ENCODE results near the gene PCDHGB7.
"Not testable (repeated sequence)": the region's sequence is repeated elsewhere in the genome, so short reads cannot be mapped to it uniquely, and the experiment has no call there.

The PCDHGB7 gene

DNA sequence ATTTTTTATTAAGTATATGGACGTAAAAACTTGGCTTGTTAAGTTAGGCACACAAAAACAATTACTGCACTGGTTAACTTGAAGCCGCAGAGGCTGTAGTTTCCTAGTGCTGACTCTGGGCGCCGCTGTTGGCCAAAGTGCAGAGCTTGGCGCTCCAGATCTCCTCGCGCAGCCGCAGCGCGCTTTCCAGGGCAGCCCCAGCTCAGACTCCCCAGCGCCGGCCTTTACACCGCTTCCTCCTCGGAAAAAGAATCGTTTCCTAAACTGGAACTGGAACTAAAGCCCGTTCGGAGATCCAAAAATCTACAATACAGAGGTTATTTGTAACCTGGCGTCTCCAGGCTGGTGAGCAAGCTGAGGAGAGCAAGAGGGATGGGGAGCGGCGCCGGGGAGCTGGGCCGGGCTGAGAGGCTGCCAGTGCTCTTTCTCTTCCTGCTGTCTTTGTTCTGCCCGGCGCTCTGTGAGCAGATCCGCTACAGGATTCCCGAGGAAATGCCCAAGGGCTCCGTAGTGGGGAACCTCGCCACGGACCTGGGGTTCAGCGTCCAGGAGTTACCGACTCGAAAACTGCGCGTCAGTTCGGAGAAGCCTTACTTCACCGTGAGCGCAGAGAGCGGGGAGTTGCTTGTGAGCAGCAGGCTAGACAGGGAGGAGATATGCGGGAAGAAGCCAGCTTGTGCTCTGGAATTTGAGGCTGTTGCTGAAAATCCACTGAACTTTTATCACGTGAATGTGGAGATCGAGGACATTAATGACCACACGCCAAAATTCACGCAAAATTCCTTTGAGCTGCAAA lies 19.5 kb upstream of the PCDHGB7 start, which contains the start of gene PCDHGB5:
TSS of gene PCDHGB5 (plus strand) at position 192 of the 796 bp plus-strand sequence. CDS start at position 373, 181 bp downstream.
- not testable (repeated sequence) for DNase-seq (ENCODE audit: low read depth in 2 of 2)

DNA sequence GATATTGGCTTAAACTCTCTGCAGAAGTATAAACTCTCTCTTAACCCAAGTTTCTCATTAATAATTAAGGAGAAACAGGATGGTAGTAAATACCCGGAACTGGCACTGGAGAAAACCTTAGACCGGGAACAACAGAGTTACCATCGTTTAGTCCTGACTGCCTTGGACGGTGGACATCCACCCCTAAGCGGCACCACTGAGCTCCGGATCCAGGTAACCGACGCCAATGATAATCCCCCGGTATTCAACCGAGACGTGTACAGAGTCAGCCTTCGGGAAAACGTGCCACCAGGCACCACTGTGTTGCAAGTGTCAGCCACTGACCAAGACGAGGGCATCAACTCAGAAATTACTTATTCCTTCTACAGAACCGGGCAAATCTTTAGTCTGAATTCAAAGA lies 18.9 kb upstream of the PCDHGB7 start:
- DNase-seq (ENCODE audit: low read depth in 2 of 2): no peak

DNA sequence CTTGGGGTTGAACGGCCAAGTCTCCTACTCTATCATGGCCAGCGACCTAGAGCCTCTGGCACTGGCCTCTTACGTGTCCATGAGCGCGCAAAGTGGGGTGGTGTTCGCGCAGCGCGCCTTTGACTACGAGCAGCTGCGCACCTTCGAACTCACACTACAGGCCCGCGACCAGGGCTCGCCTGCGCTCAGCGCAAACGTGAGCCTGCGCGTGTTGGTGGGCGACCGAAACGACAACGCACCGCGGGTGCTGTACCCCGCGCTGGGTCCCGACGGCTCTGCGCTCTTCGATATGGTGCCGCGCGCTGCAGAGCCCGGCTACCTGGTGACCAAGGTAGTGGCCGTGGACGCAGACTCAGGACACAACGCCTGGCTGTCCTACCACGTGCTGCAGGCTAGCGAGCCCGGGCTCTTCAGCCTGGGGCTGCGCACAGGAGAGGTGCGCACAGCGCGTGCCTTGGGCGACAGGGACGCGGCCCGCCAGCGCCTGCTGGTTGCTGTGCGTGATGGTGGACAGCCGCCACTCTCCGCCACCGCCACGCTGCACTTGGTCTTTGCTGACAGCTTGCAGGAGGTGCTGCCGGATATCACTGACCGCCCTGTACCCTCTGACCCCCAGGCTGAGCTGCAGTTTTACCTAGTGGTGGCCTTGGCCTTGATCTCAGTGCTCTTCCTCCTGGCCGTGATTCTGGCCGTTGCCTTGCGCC lies 17.8 kb upstream of the PCDHGB7 start:
- no peak for DNase-seq (ENCODE audit: low read depth in 2 of 2)

DNA sequence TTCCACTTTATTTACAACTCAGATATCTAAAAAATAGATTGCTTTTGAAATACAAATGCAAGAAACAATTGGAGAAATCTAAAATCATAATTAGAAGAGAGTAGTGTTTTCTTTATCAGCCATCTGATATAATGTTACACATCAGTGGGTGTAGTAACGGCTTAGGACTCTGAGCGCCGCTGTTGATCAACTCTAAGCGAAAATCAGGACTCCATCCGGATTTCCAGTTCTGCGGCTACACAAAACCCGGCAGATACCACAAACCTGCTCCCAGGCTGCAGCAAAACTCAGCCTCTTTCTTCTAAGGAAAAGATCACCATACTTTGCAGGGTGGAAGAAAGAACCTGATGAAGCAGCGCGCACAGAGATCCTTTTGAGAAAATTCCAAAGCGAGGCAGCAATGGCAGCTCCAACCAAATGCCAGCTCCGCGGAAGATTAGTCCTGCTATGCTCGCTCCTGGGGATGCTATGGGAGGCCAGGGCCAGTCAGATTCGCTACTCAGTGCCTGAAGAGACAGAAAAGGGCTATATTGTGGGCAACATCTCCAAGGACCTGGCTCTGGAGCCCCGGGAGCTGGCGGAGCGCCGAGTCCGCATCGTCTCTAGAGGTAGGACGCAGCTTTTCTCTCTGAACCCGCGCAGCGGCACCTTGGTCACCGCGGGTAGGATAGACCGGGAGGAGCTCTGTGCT lies 14.8 kb upstream of the PCDHGB7 start, which contains the start of gene PCDHGA9:
TSS of gene PCDHGA9 (plus strand) at position 226 of the 691 bp plus-strand sequence. CDS start at position 401, 175 bp downstream.
- no peak for DNase-seq (ENCODE audit: low read depth in 2 of 2)

DNA sequence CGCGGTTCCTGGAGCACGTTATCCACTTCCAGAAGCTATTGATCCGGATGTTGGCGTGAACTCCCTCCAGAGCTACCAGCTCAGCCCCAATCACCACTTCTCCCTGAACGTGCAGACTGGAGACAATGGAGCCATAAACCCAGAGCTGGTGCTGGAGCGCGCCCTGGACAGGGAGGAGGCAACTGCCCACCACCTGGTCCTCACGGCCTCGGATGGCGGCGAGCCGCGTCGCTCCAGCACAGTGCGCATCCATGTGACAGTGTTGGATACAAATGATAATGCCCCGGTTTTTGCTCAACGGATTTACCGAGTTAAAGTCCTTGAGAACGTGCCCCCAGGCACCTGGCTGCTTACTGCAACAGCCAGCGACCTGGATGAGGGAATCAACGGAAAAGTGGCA lies 14.1 kb upstream of the PCDHGB7 start:
- DNase-seq (ENCODE audit: low read depth in 2 of 2): no peak

DNA sequence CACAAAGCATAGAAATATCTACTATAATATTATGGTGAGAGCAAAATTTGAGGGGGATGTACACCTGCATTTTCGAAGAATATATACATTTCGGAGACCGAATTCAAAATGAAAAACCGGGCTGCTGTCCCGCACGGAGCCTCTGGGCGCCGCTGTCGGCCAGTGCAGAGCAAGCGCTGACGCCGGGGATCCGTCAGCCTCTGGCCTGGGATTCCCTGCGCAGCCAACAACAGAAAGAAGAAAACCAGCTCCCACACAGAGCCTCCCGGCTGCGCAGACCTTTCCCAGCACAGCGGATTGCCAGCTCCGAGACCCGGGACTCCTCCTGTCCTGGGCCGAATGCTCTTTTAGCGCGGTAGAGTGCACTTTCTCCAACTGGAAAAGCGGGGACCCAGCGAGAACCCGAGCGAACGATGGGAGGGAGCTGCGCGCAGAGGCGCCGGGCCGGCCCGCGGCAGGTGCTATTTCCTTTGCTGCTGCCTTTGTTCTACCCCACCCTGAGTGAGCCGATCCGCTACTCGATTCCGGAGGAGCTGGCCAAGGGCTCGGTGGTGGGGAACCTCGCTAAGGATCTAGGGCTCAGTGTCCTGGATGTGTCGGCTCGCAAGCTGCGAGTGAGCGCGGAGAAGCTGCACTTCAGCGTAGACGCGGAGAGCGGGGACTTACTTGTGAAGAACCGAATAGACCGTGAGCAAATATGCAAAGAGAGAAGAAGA lies 9.5 kb upstream of the PCDHGB7 start, which contains the start of gene PCDHGB6:
TSS of gene PCDHGB6 (plus strand) at position 232 of the 716 bp plus-strand sequence. CDS start at position 414, 182 bp downstream.
- not testable (repeated sequence) for DNase-seq (ENCODE audit: low read depth in 2 of 2)

DNA sequence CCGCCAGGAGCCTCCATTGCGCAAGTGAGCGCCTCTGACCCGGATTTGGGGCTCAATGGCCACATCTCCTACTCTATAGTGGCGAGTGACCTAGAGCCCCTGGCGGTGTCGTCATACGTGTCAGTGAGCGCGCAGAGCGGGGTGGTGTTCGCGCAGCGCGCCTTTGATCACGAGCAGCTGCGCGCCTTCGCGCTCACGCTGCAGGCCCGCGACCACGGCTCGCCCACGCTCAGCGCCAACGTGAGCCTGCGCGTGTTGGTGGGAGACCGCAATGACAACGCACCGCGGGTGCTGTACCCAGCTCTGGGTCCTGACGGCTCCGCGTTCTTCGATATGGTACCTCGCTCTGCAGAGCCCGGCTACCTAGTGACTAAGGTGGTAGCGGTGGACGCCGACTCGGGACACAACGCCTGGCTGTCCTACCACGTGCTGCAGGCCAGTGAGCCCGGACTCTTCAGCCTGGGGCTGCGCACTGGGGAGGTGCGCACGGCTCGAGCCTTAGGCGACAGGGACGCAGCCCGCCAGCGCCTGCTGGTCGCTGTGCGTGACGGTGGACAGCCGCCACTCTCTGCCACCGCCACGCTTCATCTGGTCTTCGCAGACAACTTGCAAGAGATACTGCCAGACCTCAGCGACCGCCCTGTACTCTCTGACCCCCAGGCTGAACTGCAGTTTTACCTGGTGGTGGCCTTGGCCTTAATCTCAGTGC lies 7.7 kb upstream of the PCDHGB7 start:
- no peak for DNase-seq (ENCODE audit: low read depth in 2 of 2)

DNA sequence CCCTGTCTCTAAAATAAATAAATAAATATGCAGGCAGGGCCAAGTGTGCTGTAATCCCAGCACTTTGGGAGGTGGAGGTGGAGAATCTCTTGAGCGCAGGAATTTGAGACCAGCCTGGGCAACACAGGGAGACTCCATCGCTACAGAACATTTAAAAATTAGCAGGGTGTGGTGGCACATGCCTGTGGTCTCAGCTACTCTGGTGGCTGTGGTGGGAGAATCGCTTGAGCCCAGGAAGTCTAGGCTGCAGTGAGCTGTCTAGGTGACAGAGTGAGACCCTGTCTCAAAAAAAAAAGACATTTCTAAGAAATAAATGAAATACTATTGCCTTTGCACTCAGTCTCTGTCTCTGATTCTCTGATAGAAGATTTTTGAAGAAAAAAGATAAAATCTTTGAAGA lies 5.9 kb upstream of the PCDHGB7 start:
- DNase-seq (ENCODE audit: low read depth in 2 of 2): no peak

DNA sequence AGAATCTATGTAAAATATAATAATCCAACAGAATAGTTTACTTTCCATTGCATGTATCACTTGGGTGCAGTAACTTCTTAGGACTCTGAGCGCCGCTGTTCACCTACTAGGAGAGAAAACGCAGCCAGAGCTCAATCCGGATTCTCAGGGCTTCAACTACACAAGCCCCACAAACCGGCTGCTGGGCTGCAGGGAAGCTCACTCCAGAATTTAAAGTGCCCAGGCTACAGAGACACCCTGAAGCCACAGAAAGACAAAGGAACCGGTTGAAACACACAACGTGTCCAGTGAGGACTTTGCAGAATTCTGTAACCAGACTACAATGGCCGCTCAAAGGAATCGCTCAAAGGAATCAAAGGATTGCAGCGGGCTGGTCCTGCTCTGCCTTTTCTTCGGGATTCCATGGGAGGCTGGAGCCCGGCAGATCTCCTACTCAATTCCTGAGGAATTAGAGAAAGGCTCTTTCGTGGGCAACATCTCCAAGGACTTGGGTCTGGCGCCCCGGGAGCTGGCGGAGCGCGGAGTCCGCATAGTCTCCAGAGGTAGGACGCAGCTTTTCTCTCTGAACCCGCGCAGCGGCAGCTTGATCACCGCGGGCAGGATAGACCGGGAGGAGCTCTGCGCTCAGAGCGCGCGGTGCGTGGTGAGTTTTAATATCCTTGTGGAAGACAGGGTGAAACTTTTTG lies 4.5 kb upstream of the PCDHGB7 start, which contains the start of gene PCDHGA10:
TSS of gene PCDHGA10 (plus strand) at position 134 of the 686 bp plus-strand sequence. CDS start at position 323, 189 bp downstream.
- no peak for DNase-seq (ENCODE audit: low read depth in 2 of 2)

DNA sequence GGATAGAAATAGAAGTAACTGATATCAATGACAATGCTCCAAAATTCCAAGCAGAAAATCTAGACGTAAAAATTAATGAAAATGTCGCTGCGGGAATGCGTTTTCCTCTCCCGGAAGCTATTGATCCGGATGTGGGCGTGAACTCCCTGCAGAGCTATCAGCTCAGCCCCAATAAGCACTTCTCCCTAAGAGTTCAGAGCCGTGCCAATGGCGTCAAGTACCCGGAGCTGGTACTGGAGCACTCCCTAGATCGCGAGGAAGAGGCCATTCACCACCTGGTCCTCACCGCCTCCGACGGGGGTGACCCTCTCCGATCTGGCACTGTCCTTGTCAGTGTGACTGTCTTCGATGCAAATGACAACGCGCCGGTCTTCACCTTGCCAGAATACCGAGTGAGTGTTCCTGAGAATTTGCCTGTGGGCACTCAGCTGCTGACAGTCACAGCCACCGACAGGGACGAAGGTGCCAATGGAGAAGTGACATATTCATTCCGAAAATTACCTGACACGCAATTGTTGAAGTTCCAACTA lies 3.9 kb upstream of the PCDHGB7 start:
- DNase-seq (ENCODE audit: low read depth in 2 of 2): no peak

DNA sequence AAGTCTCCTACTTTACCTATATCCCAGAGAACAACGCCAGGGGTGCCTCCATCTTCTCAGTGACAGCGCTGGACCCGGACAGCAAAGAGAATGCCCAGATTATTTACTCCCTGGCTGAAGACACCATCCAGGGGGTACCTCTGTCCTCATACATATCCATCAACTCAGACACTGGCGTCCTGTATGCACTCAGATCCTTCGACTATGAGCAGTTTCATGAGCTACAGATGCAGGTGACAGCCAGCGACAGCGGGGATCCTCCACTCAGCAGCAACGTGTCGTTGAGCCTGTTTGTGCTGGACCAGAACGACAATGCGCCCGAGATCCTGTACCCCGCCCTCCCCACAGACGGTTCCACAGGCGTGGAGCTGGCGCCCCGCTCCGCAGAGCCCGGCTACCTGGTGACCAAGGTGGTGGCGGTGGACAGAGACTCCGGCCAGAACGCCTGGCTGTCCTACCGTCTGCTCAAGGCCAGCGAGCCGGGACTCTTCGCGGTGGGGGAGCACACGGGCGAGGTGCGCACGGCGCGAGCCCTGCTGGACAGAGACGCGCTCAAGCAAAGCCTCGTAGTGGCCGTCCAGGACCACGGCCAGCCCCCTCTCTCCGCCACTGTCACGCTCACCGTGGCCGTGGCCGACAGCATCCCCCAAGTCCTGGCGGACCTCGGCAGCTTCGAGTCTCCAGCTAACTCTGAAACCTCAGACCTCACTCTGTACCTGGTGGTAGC lies 2.8 kb upstream of the PCDHGB7 start:
- DNase-seq (ENCODE audit: low read depth in 2 of 2): not testable (repeated sequence)

DNA sequence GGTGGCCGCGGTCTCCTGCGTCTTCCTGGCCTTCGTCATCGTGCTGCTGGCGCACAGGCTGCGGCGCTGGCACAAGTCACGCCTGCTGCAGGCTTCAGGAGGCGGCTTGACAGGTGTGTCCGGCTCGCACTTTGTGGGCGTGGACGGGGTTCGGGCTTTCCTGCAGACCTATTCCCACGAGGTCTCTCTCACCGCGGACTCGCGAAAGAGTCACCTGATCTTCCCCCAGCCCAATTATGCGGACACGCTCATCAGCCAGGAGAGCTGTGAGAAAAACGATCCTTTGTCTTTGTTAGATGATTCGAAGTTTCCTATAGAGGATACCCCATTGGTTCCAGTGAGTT lies 2.2 kb upstream of the PCDHGB7 start:
- DNase-seq (ENCODE audit: low read depth in 2 of 2): not testable (repeated sequence)

DNA sequence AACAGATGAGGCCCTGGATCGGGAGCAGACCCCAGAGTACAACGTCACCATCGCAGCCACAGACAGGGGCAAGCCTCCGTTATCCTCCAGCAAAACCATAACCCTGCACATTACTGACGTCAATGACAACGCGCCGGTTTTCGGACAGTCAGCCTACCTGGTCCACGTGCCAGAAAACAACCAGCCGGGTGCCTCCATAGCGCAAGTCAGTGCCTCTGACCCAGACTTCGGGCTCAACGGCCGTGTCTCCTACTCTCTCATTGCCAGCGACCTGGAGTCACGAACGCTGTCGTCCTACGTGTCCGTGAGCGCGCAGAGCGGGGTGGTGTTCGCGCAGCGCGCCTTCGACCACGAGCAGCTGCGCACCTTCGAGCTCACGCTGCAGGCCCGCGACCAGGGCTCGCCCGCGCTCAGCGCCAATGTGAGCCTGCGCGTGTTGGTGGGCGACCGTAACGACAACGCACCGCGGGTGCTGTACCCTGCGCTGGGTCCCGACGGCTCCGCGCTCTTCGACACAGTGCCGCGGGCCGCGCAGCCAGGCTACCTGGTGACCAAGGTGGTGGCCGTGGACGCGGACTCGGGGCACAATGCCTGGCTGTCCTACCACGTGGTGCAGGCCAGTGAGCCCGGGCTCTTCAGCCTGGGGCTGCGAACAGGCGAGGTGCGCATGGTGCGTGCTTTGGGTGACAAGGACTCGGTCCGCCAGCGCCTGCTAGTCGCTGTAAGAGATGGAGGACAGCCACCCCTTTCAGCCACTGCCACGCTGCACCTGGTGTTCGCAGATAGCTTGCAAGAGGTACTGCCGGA lies 1.8 kb downstream of the PCDHGB7 start:
- no peak for DNase-seq (ENCODE audit: low read depth in 2 of 2)

DNA sequence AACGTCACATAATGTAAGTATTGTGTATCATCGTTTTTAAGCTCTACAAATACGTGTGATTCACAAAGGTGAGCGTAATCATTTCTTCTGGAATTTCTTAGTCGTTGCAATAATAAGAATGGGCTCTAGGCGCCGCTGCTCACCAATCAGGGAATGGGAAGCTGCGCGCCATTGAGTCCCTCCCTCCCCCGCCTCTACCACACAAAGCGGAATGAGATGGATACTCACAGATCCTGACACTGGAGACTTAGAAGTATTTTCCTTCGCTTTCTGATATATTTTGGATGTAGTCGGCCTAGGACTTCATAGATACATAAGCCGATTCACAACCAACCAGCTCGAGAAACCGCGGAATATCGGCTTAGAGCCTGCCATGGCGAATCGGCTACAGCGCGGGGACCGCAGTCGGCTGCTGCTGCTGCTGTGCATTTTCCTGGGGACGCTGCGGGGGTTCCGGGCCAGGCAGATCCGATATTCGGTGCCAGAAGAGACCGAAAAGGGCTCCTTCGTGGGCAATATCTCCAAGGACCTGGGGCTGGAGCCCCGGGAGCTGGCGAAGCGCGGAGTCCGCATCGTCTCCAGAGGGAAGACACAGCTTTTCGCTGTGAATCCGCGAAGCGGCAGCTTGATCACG lies 3.5 kb downstream of the PCDHGB7 start, which contains the start of gene PCDHGA11:
TSS of gene PCDHGA11 (plus strand) at position 197 of the 634 bp plus-strand sequence. CDS start at position 374, 177 bp downstream.
- DNase-seq (ENCODE audit: low read depth in 2 of 2): no peak

DNA sequence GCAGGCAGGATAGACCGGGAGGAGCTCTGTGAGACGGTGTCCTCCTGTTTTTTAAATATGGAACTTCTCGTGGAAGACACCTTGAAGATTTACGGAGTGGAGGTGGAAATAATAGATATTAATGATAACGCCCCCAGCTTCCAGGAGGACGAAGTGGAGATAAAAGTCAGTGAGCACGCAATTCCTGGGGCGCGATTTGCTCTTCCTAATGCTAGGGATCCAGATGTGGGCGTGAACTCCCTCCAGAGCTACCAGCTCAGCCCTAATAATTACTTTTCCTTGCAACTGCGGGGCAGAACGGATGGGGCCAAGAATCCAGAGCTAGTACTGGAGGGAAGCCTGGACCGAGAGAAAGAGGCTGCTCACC lies 4.0 kb downstream of the PCDHGB7 start:
- DNase-seq (ENCODE audit: low read depth in 2 of 2): no peak

DNA sequence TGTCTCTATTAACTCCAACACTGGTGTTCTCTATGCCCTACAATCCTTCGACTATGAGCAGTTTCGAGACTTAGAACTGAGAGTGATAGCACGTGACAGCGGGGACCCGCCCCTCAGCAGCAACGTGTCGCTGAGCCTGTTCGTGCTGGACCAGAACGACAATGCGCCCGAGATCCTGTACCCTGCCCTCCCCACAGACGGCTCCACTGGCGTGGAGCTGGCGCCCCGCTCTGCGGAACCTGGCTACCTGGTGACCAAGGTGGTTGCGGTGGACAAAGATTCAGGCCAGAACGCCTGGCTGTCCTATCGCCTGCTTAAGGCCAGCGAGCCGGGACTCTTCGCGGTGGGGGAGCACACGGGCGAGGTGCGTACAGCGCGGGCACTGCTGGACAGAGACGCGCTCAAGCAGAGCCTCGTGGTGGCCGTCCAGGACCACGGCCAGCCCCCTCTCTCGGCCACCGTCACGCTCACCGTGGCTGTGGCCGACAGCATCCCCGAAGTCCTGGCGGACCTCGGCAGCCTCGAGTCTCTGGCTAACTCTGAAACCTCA lies 5.3 kb downstream of the PCDHGB7 start:
- DNase-seq (ENCODE audit: low read depth in 2 of 2): no peak

DNA sequence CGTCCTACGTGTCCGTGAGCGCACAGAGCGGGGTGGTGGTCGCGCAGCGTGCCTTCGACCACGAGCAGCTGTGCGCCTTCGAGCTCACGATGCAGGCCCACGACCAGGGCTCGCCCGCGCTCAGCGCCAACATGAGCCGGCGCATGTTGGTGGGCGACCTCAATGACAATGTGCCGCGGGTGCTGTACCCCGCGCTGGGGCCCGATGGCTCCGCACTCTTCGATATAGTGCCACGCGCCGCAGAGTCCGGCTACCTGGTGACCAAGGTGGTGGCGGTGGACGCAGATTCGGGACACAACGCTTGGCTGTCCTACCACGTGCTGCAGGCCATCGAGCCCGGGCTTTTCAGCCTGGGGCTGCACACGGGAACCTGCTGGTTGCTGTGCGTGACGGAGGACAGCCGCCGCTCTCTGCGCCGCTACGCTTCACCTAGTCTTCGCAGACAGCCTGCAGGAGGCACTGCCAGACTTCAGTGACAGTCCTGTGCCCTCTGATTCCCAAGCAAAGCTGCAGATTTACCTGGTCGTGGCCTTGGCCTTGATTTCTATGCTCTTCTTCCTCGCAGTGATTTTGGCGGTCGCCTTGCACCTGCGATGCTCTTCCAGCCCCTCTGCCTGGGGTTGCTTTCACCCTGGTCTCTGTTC lies 10.4 kb downstream of the PCDHGB7 start:
- DNase-seq (ENCODE audit: low read depth in 2 of 2): no peak
